Fibroblast of skin of scalp (primary cell): ENCODE results near the gene APOF.
"Not testable (repeated sequence)": the region's sequence is repeated elsewhere in the genome, so short reads cannot be mapped to it uniquely, and the experiment has no call there.

ENCODE experiments used
- DNase-seq: peaks from one replicate; pipeline ENCODE4 v3.0.0-alpha.2; 2013

The APOF gene

DNA sequence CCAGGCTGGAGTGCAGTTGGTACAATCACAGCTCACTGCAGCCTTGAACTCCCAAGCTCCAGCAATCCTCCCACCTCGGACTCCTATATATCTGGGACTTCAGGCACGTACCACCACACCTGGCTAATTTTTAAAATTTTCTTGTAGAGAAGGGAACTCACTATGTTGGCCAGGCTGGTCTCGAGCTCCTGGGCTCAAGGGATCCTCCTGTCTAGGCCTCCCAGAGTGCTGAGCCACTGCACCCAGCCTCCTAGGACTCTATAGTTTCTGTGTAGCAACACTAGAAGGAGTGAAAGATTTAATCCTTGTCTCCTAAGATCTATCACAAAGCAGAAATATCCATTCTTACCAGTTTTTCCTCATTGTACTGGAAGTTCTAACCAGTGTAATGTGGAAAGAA lies 4.3 kb upstream of the APOF start:
- no peak for DNase-seq

DNA sequence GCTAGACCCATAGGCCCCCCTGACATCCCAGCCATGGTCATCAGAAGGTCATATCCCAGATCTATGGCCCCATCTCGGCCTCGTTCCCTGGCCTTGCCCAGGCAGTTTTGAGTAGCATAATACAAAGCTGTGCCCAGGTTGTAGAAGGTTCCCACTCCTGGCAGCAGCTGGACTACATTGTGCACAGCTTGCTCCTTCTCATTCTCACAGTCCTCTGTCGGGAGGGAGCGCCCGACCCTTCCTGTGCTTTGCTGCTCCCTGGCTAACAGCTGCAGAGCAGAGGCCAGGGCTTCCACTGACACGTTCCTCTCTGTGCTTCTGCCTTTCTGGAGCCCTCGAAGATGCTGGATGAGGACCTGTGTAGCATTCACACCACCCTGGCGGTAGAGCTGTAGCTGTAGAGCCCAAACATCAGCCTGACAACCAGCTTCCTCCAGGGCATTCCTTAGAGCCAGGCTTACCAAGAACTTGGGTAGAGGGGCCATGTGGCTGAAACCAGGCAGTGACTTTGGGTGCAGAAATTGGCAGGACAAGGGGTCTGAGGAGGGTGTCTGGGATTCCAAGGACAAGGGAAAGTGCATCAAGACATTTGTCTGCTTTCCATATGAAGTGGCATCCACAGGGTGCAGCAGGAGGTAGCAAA lies 1.0 kb downstream of the APOF start:
- DNase-seq, result no peak

DNA sequence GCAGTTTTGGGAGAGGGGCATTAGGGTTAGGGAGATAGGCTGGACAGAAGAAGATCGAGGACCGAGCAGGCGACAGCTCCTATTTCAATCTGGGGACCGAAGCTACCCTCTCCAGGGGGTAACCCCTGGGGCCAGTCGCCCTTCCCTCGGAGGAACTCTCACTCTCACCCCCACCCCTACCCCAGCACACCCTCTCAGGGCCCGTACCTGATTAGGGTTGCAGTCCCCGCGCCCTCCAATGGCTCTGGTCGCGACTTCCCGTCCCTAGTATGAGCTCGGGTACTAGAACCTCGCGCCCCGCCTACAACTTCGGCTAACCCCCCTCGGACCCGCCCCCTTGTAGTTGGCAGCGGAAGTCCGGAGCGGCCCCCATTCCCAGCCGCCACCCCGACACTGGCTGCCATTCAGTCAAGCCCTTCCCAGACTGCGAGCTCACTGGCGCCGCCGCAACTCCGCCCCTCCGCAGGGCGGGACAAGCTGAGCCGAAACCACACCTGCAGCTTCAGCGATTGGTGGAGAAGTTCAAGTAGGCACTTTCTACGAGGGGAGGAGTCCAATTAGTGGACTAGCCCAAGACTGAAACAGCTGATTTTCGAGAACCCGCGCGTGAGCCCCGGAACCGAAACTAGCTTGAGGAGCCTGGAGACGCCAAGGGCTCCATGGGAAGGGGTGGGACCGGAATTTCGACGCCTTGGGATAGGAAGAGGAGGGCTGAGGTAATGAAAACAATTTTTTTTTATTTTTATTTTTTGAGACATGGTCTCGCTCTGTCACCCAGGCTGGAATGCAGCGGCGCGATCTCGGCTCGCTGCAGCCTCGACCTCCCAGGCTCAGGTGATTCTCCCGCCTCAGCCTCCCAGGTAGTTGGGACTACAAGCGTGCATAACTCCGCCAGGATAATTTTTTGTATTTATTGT lies 2.5 kb downstream of the APOF start, which contains the start of gene STAT2:
STAT2 (minus strand) TSS at position 257 of the 917 bp plus-strand sequence. CDS start 3,536 bp downstream, outside the sequence.
- peak; percentile 100 for DNase-seq

DNA sequence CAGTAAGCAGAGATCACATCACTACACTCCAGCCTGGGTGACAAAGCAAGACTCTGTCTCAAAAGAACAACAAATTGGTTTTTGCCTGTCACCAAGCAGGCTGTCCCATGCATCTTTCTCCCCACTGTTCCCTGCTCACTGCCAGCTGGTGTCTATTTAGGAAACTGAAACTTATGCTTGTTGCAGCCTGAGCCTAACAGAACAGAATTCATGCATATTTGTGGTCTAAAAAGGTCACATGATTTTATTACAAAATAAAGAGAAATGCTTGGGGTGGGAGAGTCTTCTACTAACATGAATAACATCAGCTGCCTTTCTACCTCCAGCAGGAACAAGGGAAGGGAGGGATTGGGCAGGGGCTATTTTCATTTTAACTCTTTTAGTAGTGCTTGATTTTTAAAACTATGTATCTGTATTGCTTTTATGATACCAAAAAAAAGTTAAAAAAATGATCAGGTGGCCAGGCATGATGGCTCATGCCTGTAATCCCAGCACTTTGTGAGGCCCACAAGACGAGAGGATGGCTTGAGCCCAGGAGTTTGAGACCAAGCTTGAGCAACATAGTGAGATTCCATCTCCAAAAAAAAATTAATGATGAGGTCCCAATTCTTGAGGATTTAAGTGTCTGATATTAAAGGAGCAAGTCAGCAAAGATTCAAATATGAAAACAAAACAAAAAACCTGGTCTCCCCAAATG lies 3.7 kb downstream of the APOF start:
- DNase-seq, result peak; percentile 88

DNA sequence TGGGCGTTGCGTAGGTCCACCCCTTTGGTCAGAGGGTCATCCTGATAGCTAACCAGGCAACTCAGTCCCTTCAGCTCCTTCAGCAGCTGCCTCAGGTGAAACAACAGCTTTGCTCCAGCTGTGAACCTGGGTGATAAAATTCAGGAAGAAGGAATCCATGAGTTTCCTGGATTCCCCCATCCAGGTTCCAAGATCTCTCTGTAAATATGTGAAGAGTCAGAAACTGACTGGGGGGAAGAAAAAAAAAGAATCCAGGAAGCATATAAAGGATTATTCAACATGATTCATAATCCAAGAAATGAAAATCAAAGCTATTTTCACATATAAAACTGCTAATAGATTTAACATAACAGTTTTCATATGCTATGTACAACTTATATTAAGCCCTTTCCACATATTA lies 11.3 kb downstream of the APOF start:
- DNase-seq, result no peak

DNA sequence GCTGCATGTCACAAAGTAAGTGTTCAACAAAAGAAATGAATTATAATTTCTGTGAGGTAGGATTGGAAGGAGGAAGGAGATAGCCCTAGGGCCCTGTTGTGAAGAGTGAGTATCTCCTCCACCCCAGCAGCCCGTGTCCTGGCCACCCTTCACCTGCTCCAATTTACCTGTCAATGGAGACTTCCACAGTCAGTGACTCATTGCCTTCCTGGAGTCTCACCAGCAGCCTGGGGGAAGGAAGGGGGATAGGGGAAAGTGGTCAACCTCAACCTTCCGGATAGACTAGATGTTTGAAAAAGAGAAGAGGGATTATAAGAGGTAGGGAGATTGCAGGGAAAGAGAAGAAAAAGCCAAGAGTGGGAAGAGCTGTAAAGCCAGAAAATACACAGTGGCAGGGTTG lies 12.0 kb downstream of the APOF start:
- DNase-seq, result no peak

DNA sequence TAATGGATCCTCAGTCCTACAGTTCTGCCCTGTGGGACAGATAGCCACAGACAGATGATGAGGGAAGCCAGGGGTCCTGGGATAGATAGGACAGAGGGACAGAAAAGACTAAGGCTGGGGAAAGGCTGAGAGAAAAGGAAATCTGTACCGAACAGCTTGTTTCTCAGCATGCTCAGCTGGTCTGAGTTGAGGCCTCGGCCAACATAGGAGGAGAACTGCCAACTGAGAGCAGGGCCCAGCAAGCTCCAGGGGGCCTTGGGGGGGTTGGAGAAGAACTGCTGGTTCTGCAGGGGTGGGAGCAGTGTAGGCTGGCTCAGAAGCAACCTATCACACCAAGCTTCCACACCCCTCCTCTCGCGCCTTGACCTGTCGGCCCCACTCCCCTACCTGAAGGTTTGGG lies 13.9 kb downstream of the APOF start:
- no peak for DNase-seq

DNA sequence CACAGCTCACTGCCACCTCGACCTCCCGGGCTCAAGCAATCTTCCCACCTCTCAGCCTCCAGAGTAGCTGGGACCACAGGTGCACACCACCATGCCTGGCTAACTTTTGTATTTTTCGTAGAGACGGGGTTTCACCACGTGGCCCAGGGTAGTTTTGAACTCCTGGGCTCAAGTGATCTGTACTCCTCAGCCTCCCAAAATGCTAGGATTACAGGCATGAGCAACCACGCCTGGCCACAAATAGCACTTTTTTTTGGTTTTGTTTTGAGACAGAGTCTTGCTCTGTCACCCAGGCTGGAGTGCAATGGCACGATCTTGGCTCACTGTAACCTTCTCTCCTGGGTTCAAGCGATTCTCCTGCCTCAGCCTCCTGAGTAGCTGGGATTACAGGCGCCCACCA lies 15.4 kb downstream of the APOF start:
- not testable (repeated sequence) for DNase-seq

DNA sequence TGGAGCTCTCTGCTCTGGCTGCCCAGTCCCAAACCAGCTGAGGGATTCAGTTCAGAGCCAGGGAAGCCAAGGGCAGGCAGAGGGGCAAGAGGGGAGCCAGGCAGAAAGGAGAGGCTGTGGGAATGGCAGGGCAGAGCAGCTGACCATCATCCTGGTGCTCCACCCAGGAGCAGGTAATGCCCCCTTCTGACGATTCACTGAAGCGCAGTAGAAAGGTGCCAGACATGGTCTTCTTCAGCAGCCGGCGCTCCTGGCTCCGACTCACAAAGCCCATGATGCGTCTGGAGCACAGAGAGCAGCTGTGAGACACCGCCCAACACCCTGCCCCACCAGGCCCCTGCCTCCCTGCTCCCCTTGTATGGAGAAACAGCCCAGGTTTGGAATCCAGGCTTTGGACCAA lies 16.0 kb downstream of the APOF start:
- no peak for DNase-seq

DNA sequence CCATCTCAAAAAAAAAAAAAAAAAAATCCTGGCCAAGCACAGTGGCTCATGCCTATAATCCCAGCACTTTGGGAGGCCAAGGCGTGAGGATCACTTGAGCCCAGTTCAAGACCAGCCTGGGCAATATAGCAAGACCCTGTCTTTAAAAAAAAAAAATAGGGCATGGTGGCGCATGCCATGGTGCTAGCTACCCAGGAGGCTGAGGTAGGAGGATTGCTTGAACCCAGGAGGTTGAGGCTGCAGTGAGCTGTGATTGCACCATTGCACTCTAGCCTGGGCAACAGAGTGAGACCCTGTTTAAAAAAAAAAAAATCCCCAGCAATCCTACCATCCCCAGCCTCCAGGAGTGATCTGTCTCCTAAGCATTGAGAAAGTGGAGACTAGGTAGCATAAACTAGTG lies 20.4 kb downstream of the APOF start:
- not testable (repeated sequence) for DNase-seq

DNA sequence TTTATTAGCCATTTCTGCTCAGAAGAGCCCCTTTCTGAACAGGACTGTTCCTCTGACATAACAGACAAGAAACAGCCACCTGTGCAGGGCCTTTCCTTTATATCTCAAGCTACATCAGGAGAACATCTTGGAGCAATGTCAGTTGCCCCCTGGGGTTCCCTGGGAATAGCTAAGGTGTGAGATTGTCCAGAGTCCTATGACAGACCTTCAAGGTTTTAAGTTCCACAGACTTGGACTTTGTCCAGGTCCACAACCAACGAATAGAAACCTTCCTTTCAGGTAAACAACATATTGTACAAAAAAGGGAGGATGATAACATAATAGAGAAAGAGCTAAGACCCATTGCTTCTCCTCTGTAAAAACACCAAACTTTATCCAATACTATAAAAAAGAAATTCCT lies 21.0 kb downstream of the APOF start:
- no peak for DNase-seq

DNA sequence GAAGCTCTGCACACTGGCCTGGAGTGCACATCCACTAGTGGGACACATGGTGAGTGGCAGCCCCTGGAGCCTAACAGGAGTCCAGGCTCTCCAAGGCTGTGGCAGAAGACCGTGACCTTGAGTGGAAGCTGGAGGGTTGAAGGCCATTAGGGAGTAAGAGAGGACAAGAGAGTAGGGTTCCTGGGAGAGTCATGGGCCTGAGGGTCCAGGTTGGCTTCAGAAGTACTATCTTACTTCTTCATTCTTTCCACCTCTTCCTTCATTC lies 23.6 kb downstream of the APOF start:
- DNase-seq, result no peak

DNA sequence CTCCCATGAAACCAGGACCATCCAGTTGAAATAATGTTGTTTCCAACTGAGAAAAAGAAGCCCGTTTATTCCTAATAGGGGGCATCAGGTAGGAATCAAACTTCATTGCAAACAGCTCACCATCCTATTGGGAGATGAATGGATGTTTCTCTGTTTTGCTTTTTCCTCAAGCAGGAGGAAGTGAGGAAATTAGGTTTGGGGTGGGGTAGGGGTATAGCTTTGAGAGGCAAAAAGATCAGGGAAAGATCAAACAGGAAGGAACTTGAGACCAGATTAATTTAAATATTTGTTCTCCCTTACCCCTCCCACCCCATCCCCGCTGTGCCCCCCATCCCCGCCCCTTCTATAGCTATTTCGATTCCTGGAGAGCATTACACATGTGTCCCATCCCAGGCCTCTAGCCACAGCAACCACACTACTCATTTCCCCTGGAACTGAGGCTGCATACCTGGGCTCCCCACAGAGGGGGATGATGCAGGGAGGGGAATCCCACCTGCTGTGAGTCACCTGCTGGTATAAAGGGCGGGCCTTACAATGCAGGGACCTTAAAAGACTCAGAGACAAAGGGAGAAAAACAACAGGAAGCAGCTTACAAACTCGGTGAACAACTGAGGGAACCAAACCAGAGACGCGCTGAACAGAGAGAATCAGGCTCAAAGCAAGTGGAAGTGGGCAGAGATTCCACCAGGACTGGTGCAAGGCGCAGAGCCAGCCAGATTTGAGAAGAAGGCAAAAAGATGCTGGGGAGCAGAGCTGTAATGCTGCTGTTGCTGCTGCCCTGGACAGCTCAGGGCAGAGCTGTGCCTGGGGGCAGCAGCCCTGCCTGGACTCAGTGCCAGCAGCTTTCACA lies 24.1 kb downstream of the APOF start, which contains the start of gene IL23A:
IL23A (plus strand) TSS at position 577 of the 850 bp plus-strand sequence; CDS start at position 738, 161 bp downstream.
- DNase-seq, result no peak

DNA sequence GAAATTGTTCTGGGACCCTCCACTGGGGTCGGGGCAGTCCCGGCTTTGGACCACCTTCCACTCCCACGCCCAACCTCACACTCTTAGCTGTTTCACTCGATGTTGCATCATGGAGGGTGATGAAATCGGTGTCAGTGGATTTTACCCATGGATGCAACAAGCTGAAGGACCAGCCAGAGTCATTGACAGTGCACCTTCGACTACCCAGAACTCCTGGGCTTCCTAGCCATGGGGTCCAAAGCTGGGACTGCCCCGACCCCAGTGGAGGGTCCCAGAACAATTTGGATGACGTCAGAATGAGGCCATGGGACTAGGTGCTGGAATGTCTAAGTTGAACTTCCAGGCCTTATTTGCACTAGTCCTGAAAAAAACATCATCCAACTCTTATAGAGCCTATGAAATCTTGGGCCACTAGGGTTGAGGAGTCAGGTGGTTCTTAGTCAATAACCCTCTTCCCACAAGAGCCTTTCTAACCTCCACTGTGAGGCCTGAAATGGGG lies 24.9 kb downstream of the APOF start:
- no peak for DNase-seq

DNA sequence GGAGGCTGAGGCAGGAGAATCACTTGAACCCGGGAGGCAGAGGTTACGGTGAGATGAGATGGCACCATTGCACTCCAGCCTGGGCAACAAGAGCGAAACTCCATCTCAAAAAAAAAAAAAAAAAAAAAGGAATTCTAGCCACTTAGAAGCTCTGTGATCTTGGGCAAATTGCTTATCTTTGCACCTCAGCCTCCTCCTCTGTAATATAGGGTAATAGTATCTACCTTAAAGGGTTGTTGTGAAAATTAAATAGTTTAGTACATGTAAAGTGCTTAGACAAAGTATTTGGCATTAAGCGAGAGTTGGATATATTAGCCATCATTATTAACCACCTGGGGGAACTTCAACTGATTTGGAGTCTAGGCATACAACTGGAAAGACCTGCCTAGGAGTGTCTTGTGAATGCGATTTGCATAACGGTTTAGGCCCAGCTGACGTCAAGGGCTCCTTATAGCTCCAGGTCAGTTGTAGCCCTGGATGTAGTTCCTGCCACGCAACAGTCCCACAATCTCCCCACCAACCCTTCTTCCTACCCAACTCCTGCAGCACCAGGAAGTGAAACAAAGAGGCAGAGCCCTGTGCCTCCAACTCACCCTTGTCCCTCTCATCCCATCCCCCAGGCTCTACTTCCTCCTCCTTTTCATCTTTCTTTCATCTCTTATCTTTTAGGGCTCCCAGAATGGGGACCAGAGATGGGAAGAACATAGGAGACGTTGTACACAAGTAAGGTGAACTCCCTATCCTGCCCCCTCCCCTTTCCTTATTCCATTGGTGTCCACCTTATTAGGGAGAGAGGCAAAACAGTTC lies 26.1 kb downstream of the APOF start:
- DNase-seq, result no peak

DNA sequence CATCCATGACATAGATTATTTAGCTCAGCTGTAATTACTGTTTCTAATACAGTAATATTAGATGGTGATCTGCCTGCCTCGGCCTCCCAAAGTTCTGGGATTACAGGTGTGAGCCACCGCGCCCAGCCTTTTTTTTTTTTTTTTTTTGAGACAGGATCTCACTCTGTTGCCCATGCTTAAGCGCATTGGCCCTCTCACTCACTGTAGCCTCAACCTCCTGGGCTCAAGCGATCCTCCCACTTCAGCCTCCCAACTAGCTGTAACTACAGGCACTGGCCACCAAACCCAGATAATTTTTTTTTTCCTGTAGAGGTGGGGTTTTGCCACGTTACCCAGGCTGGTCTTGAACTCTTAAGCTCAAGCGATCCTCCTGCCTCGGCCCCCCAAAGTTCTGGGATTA lies 27.1 kb downstream of the APOF start:
- DNase-seq, result not testable (repeated sequence)

DNA sequence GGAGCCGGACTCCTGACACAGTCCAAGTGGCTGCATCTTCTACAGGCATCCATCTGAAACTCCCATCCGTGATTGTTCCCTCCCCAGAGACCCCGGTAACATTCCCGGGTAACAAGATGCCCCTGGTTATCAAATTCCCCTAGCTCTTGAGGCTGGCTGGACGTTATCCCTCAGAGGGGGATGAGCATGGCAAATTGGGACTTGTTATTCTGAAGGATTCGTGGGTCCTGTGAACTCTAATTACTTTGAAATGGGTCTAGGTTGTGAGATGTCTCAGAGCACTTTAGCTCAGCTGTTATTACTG lies 28.2 kb downstream of the APOF start:
- DNase-seq, result no peak

DNA sequence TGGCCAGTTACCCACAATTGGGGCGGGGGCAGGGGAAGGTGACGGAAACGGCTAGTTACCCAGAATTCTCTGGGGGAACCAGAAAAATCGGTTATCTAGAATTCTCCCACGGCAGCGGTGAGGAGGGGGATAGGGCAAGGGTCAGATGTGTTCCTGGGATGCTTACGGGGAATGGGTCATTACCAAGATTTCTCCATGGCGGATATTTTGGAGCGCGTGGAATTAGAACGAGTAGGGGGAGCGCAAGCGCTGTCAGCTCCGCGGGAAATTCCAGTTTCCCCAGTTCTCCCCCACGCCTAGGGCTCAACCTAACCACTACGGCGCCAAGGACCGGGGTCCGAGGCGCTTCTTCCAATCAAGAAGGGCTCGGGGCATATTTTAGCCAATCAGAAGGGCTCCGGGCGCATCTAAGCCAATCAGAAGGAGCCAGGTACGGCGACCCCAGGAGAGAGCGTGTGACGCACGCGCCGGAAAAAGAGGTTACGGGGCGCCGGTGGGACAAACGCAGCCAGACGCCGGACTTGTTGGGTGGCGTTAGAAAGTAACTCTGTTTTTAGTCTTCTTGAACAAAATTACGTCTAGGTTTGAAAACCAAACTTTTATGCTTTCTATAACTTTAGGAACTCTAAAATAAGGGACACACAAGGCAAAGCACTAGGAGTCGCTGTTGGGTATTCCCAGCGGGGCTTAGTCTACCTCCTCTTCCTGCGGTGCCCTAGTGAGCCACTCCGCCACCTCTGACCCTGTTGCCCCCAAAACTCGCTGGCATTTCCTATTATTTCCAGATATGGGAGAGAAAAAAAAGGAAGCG lies 28.8 kb downstream of the APOF start, which contains the start of gene PAN2:
PAN2 (minus strand) TSS at position 322 of the 811 bp plus-strand sequence. CDS start 906 bp downstream, outside the sequence.
- DNase-seq, result peak; percentile 98

DNA sequence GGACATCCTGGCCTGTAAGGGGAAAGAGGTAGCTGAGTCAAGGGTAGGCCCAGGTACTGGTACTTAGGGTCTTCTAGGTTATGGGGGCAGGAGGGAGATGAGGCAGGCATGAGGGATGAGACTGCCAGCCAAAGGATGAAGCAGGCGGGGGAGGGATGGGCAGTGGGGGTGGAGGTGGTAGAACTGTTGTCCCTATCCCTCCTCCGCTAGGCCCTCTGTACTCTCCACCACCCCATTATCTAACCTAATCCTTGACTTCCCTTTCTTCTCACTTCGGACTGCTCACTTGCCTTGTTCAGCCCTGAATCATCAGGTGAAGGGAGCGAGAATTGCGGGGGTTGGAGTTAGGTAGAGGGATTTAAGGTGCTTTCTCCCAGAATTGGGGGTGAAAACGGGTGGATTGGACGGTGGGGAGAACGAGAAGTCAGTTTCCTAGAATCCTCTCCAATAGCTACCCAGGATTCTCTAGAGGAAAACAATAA lies 29.4 kb downstream of the APOF start:
- DNase-seq, result no peak

DNA sequence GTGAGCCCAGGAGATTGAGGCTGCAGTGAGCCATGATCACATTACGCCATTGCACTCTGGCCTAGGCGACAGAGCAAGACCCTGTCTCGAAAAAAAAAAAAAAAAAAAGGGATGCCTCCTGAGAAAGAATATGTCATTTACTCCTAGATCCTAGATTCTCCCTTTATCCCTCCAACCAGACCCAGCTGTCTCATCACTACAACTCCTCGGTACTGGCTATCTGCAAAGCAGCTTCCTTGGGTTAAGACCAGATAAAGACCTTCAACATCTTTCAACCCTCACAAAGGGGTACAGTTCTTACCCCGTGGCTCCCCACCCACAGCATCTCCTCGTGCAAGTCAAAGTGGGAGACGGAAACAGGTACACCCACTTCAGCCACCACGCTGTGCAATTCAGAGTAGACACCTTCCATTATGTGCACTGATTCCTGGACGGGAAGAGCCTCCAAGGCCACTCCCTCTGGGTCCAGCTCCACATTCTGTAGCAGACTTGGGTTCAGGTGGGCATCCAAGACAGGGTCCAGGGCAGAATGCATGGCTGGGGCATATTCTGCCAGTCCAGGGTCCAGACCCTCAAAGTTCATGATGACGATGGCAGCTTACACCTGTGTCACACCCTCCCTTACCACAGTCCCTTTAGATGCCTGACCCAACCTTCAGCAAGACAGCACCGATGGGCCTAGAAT lies 30.0 kb downstream of the APOF start:
- DNase-seq, result no peak
